Mesothelial cell of epicardium (in vitro differentiated cells): ENCODE results near the gene DRC3. TPM values are rescaled to one million over a fixed set of nuclear protein-coding genes. Genes with fewer than 3 reads are reported as not detected.

ENCODE experiments used
- DNase-seq, 2 experiments: peaks; one replicate each; pipeline ENCODE4 v3.0.0; 2021; ENCODE audit warnings: low spot score in 2 of 2; ENCODE audit not compliant: unreplicated experiment in 2 of 2
- H3K27ac Mint-ChIP-seq: 2 replicates; pipeline ENCODE4 v1.8.0; 2021; ENCODE audit warnings: mixed read lengths
- H3K27me3 Mint-ChIP-seq: 2 replicates; pipeline ENCODE4 v1.8.0; 2021; ENCODE audit warnings: low read depth, mixed read lengths
- H3K36me3 Mint-ChIP-seq: 2 replicates; pipeline ENCODE4 v1.8.0; 2021; ENCODE audit warnings: mixed read lengths
- H3K4me1 Mint-ChIP-seq: 2 replicates; pipeline ENCODE4 v1.8.0; 2021; ENCODE audit warnings: mixed read lengths
- H3K4me3 Mint-ChIP-seq: 2 replicates; pipeline ENCODE4 v1.8.0; 2021; ENCODE audit warnings: mild to moderate bottlenecking, moderate library complexity, mixed read lengths
- H3K9me3 Mint-ChIP-seq: 2 replicates; pipeline ENCODE4 v1.8.0; 2021; ENCODE audit warnings: mixed read lengths
- total RNA-seq: library from RNA; stranded (reverse); gene quantifications from 3 replicates; pipeline ENCODE4 v1.2.1, GENCODE V29; 2021
- TF ChIP-seq, protein P1 (sequence below): fragments of 200-600 bp; sonication (generic); IDR thresholded peaks from one replicate; pipeline ENCODE4 v1.5.0; 2021; ENCODE audit warnings: antibody characterized with exemption; ENCODE audit not compliant: unreplicated experiment

Gene DRC3
- total RNA-seq, 1 donor from 2014 or later = 3.2 TPM

DNA sequence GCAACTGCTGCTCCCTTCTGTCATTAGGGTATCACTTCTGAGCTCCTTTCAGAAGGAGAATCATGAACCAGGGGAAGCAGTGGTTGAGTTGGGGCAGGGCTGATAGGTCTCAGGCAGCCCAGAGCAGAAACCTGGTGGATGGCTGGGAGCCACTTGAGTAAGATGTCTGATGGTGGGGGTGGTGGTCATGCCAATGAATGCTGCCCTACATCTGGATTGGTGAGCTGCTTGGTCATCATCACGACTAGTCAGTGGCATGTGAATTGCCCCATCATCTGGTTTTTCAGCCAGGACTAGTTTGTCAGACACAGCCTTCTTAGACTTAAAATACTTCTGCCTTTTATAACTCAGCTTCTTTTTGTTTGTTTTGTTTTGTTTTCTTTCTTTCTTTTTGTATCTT is 69.1 kb downstream of the DRC3 start:
- DNase-seq = no peak
- no peaks in the 10 kb centered on the region for H3K27me3 Mint-ChIP-seq
- H3K4me3 Mint-ChIP-seq = peak overlapping the region; percentile 92
- TF ChIP-seq, protein P1, sequence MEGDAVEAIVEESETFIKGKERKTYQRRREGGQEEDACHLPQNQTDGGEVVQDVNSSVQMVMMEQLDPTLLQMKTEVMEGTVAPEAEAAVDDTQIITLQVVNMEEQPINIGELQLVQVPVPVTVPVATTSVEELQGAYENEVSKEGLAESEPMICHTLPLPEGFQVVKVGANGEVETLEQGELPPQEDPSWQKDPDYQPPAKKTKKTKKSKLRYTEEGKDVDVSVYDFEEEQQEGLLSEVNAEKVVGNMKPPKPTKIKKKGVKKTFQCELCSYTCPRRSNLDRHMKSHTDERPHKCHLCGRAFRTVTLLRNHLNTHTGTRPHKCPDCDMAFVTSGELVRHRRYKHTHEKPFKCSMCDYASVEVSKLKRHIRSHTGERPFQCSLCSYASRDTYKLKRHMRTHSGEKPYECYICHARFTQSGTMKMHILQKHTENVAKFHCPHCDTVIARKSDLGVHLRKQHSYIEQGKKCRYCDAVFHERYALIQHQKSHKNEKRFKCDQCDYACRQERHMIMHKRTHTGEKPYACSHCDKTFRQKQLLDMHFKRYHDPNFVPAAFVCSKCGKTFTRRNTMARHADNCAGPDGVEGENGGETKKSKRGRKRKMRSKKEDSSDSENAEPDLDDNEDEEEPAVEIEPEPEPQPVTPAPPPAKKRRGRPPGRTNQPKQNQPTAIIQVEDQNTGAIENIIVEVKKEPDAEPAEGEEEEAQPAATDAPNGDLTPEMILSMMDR = no peak
- peaks cover 45% of the 10 kb centered on the region for H3K4me1 Mint-ChIP-seq
- no peak overlapping the region for H3K27ac Mint-ChIP-seq
- no peaks in the 10 kb centered on the region for H3K9me3 Mint-ChIP-seq
- H3K36me3 Mint-ChIP-seq = peaks cover under 1% of the 10 kb centered on the region

DNA sequence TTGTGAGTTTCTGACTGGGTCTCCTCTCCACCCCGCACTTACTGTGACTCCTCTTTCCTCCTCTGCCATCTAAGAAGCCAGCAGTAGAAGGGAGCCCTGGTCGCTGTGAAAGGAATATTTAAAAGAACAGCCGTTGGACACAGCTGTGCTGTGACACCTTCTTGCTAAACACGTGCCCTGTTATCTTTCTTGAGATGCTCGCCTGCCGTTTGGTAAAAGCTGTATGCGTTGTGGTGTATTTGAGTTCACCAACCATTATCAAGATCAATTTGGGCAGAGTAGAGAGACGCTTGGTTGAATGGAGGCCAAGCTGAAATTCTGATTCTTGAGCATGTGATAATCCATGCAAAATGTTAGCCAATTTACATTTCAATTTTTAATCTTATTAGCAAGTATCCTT is 70.3 kb downstream of the DRC3 start:
- TF ChIP-seq, protein P1 = no peak
- Mint-ChIP-seq H3K27ac (no peak overlapping the region), H3K9me3 (no peaks in the 10 kb centered on the region), H3K4me1 (peaks cover 38% of the 10 kb centered on the region), H3K4me3 (no peak overlapping the region), H3K27me3 (no peaks in the 10 kb centered on the region), H3K36me3 (peaks cover 8% of the 10 kb centered on the region)
- no peak for DNase-seq

DNA sequence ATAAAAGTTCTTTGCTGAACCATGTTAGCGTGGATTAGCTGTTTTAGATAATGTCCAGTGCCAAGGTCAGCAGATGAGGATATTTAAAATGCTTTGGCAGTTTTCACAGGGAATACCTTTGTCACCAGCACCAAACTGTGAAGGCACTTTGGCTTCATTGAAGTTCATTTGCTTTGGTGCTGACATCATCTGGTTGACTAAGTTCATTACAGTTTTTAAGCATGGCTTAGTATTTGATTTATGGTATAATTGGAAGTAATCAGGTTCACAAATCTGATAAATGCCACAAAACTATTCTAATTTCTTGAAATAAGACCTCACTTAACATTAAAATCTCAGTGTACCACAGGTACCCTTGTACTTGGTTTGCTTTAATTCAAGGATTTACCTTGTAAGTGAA is 70.8 kb downstream of the DRC3 start:
- Mint-ChIP-seq H3K36me3 (peaks cover 10% of the 10 kb centered on the region), H3K4me1 (peaks cover 34% of the 10 kb centered on the region), H3K9me3 (no peaks in the 10 kb centered on the region), H3K27me3 (no peaks in the 10 kb centered on the region), H3K4me3 (no peak overlapping the region), H3K27ac (no peak overlapping the region)
- DNase-seq = no peak
- TF ChIP-seq, protein P1 = peak; percentile 16

DNA sequence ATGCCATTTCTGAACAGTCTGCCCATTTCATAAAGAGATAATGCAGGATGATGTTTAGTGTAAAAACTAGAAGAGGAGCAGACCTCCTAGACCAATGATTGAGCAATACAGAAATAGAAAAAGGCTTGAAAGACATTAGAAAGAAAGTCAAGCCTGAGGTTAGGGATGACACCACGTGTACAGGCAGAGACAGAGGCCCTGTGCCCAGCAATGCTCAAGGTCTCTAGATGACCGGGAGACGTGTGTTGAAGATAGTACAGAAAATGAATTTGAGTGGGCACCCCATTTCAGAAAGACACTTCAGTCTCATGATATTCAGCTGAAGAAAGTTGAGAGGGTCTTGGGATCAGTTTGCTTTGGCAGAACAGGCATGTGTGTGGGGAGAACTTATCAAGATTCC is 71.9 kb downstream of the DRC3 start:
- Mint-ChIP-seq H3K27ac (no peak overlapping the region), H3K4me3 (no peak overlapping the region), H3K27me3 (no peaks in the 10 kb centered on the region), H3K4me1 (peaks cover 28% of the 10 kb centered on the region), H3K9me3 (no peaks in the 10 kb centered on the region), H3K36me3 (peaks cover 12% of the 10 kb centered on the region)
- DNase-seq = no peak
- TF ChIP-seq, protein P1 = no peak

DNA sequence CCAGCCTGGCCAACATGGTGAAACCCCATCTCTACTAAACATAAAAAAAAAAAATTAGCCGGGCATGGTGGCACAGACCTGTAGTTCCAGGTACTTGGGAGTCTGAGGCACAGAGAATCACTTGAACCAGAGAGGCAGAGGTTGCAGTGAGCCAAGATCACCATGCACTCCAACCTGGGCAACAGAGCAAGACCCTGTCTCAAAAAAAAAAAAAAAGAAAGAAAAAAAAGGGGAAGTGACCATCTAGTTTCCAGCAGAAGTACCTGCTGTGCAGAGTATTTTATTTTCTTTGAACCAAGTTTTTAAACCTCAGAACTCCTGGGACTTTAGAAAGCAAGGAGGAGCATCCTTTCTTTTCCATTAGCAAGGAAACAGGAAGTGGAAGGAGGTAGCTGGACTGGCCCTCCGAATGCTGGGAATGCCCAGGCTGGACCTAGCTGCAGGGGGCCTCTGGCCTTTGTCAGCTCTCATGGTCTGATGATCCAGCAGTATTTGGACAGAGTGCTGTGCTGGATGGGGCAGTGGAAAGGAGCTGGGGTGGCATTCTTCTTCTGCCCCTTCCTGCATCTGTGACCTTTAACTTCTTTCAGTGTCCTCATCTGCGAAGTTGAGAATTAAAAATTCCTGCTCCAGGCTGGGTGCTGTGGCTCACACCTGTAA is 73.2 kb downstream of the DRC3 start:
- H3K4me3 Mint-ChIP-seq = no peak overlapping the region
- peaks cover 16% of the 10 kb centered on the region for H3K36me3 Mint-ChIP-seq
- no peaks in the 10 kb centered on the region for H3K9me3 Mint-ChIP-seq
- no peaks in the 10 kb centered on the region for H3K27me3 Mint-ChIP-seq
- TF ChIP-seq, protein P1 = no peak
- no peak for DNase-seq
- H3K27ac Mint-ChIP-seq = no peak overlapping the region
- H3K4me1 Mint-ChIP-seq = peaks cover 20% of the 10 kb centered on the region
